GM23338 (cell line): ENCODE results near the gene ZMYND8.

Experiments used
- CREB1 ChIP-seq: fragments of 250-450 bp; sonication (Bioruptor Pico); IDR thresholded peaks from 2 replicates; pipeline ENCODE4 v1.5.0; 2020; ENCODE audit warnings: low read depth, mild to moderate bottlenecking, moderate library complexity
- EZH2 ChIP-seq: fragments of 200-600 bp; sonication (generic); IDR thresholded peaks from one replicate; pipeline ENCODE4 v1.8.0; 2017; ENCODE audit warnings: antibody characterized with exemption, mild to moderate bottlenecking, low read depth; ENCODE audit not compliant: unreplicated experiment
- EZH2phosphoT487 ChIP-seq: fragments of 200-600 bp; sonication (generic); IDR thresholded peaks from one replicate; pipeline ENCODE4 v1.8.1; 2018; ENCODE audit warnings: antibody characterized with exemption; ENCODE audit not compliant: unreplicated experiment
- JUNB ChIP-seq: IDR thresholded peaks from one replicate; pipeline ENCODE4 v1.6.1; 2016; ENCODE audit warnings: antibody characterized with exemption; ENCODE audit not compliant: unreplicated experiment
- ZNF114 ChIP-seq: fragments of 250-450 bp; sonication (Bioruptor Pico); IDR thresholded peaks from 2 replicates; pipeline ENCODE4 v1.5.0; 2020; ENCODE audit warnings: mild to moderate bottlenecking, moderate library complexity
- TF ChIP-seq, protein P1 (sequence below), 2 experiments: fragments of 200-600 bp in 1 of 2; sonication (generic) in 1 of 2; conservative IDR thresholded peaks; 2 replicates each; pipeline versions ENCODE4 v1.5.1 to v1.6.1; 2016 to 2017; ENCODE audit warnings: antibody characterized with exemption in 2 of 2, low read depth in 2 of 2, mild to moderate bottlenecking in 2 of 2, moderate library complexity in 1 of 2
- TF ChIP-seq, protein P2 (sequence below): IDR thresholded peaks from one replicate; pipeline ENCODE4 v1.6.1; 2018; ENCODE audit warnings: antibody characterized with exemption; ENCODE audit not compliant: unreplicated experiment
- TF ChIP-seq, protein P3 (sequence below): fragments of 250-450 bp; sonication (Bioruptor Pico); IDR thresholded peaks from 2 replicates; pipeline ENCODE4 v1.5.0; 2020; ENCODE audit warnings: mild to moderate bottlenecking, moderate library complexity

DNA sequence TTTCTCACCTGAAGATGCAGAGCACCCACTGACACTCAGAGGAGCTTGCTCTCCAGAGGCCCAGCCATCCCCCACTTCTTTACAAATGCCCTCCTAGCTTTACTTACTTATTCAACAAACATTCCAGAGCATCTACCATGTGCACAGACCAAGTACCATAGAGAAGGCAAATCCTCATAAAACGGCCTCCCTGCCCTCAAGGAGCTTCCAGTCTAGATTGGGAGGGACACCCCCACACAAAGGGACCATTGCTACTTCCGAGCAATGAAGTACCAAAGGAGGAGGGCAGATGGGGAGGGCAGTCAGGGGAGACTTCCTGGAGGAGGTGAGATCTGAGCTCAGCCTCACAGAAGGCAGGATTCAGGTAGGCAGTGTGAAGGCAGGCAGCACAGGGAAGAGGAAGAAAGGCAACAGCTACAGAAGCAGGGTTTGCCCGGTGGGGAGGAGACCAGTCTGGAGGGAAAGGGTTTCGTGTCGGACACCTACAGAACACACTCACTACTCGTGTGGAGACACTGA is 108.0 kb downstream of the ZMYND8 start:
- TF ChIP-seq, protein P1, sequence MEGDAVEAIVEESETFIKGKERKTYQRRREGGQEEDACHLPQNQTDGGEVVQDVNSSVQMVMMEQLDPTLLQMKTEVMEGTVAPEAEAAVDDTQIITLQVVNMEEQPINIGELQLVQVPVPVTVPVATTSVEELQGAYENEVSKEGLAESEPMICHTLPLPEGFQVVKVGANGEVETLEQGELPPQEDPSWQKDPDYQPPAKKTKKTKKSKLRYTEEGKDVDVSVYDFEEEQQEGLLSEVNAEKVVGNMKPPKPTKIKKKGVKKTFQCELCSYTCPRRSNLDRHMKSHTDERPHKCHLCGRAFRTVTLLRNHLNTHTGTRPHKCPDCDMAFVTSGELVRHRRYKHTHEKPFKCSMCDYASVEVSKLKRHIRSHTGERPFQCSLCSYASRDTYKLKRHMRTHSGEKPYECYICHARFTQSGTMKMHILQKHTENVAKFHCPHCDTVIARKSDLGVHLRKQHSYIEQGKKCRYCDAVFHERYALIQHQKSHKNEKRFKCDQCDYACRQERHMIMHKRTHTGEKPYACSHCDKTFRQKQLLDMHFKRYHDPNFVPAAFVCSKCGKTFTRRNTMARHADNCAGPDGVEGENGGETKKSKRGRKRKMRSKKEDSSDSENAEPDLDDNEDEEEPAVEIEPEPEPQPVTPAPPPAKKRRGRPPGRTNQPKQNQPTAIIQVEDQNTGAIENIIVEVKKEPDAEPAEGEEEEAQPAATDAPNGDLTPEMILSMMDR (conservative IDR thresholded peaks at IDR 0.05; ENCODE audit: low read depth in 2 of 2): no peak
- TF ChIP-seq ZNF114 (CRISPR knock-in tag) (no peak), EZH2 (no peak), CREB1 (no peak), JUNB (no peak), EZH2phosphoT487 (no peak)
- TF ChIP-seq, protein P2, sequence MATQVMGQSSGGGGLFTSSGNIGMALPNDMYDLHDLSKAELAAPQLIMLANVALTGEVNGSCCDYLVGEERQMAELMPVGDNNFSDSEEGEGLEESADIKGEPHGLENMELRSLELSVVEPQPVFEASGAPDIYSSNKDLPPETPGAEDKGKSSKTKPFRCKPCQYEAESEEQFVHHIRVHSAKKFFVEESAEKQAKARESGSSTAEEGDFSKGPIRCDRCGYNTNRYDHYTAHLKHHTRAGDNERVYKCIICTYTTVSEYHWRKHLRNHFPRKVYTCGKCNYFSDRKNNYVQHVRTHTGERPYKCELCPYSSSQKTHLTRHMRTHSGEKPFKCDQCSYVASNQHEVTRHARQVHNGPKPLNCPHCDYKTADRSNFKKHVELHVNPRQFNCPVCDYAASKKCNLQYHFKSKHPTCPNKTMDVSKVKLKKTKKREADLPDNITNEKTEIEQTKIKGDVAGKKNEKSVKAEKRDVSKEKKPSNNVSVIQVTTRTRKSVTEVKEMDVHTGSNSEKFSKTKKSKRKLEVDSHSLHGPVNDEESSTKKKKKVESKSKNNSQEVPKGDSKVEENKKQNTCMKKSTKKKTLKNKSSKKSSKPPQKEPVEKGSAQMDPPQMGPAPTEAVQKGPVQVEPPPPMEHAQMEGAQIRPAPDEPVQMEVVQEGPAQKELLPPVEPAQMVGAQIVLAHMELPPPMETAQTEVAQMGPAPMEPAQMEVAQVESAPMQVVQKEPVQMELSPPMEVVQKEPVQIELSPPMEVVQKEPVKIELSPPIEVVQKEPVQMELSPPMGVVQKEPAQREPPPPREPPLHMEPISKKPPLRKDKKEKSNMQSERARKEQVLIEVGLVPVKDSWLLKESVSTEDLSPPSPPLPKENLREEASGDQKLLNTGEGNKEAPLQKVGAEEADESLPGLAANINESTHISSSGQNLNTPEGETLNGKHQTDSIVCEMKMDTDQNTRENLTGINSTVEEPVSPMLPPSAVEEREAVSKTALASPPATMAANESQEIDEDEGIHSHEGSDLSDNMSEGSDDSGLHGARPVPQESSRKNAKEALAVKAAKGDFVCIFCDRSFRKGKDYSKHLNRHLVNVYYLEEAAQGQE: no peak
- TF ChIP-seq, protein P3, sequence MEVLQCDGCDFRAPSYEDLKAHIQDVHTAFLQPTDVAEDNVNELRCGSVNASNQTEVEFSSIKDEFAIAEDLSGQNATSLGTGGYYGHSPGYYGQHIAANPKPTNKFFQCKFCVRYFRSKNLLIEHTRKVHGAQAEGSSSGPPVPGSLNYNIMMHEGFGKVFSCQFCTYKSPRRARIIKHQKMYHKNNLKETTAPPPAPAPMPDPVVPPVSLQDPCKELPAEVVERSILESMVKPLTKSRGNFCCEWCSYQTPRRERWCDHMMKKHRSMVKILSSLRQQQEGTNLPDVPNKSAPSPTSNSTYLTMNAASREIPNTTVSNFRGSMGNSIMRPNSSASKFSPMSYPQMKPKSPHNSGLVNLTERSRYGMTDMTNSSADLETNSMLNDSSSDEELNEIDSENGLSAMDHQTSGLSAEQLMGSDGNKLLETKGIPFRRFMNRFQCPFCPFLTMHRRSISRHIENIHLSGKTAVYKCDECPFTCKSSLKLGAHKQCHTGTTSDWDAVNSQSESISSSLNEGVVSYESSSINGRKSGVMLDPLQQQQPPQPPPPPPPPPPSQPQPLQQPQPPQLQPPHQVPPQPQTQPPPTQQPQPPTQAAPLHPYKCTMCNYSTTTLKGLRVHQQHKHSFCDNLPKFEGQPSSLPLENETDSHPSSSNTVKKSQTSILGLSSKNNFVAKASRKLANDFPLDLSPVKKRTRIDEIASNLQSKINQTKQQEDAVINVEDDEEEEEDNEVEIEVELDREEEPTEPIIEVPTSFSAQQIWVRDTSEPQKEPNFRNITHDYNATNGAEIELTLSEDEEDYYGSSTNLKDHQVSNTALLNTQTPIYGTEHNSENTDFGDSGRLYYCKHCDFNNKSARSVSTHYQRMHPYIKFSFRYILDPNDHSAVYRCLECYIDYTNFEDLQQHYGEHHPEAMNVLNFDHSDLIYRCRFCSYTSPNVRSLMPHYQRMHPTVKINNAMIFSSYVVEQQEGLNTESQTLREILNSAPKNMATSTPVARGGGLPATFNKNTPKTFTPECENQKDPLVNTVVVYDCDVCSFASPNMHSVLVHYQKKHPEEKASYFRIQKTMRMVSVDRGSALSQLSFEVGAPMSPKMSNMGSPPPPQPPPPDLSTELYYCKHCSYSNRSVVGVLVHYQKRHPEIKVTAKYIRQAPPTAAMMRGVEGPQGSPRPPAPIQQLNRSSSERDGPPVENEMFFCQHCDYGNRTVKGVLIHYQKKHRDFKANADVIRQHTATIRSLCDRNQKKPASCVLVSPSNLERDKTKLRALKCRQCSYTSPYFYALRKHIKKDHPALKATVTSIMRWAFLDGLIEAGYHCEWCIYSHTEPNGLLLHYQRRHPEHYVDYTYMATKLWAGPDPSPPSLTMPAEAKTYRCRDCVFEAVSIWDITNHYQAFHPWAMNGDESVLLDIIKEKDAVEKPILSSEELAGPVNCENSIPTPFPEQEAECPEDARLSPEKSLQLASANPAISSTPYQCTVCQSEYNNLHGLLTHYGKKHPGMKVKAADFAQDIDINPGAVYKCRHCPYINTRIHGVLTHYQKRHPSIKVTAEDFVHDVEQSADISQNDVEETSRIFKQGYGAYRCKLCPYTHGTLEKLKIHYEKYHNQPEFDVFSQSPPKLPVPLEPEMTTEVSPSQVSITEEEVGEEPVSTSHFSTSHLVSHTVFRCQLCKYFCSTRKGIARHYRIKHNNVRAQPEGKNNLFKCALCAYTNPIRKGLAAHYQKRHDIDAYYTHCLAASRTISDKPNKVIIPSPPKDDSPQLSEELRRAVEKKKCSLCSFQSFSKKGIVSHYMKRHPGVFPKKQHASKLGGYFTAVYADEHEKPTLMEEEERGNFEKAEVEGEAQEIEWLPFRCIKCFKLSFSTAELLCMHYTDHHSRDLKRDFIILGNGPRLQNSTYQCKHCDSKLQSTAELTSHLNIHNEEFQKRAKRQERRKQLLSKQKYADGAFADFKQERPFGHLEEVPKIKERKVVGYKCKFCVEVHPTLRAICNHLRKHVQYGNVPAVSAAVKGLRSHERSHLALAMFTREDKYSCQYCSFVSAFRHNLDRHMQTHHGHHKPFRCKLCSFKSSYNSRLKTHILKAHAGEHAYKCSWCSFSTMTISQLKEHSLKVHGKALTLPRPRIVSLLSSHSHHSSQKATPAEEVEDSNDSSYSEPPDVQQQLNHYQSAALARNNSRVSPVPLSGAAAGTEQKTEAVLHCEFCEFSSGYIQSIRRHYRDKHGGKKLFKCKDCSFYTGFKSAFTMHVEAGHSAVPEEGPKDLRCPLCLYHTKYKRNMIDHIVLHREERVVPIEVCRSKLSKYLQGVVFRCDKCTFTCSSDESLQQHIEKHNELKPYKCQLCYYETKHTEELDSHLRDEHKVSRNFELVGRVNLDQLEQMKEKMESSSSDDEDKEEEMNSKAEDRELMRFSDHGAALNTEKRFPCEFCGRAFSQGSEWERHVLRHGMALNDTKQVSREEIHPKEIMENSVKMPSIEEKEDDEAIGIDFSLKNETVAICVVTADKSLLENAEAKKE (CRISPR knock-in tag): no peak
